GM12872 (cell line): ENCODE data around the gene CKAP4.

Source experiments
- CTCF ChIP-seq: IDR thresholded peaks from 3 replicates; pipeline ENCODE4 v1.5.1; 2011; ENCODE audit warnings: low read depth, mild to moderate bottlenecking, low read length, moderate library complexity; ENCODE audit not compliant: insufficient read depth

Gene CKAP4

DNA sequence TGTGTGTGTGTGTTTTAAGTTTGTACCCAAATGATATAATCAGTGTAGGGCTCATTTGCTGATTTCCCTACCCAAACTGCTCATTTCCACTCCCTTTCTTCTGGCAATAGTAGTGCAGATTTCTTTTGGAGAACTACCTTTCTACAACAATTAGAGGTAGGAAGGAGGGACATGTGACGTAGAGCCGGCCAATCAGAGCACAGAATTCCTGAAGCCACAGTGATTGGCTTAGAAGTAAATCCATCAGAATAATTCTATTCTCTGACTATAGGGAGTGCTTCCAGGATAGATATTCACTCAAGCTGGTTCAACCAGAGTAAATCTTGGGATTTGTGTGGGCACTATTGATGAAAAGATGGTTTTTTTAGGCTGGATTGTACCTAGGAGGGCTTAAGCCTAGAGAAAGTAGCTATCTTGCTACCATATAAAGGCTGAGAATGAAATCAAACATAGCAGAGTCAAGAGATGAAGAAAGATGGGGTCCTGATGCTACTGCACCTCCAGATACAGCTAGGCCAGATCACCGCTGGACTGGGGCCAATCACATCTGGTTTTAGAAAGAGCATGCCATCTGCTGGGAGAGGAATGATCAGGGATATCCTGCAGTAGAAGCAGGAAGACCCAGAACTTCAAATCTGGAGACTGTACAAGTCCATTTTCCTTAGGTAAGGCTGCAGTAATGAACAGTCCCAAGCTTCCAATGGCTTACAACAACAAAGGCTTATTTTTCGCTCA, 55.0 kb downstream of the CKAP4 start:
- TF ChIP-seq CTCF = no peak

DNA sequence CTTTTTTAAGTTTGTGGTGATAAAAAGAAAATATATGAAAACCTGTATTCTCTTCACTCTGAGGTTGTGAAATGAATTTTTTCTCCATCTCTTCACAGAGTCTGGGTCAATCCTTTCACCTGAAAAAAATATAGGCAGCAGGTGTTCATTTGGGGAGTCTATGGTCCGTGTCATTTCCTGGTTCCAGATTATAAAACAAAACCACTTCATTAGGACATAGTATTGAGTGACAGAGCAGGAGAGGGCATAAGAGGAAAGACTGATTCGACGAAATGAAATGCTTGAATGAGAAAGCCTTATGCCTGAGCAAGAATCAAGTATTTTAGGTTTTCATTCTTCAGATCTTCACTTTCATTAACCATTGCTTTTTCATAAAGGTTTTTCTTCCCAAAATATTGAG, 57.2 kb downstream of the CKAP4 start:
- no peak for TF ChIP-seq CTCF

DNA sequence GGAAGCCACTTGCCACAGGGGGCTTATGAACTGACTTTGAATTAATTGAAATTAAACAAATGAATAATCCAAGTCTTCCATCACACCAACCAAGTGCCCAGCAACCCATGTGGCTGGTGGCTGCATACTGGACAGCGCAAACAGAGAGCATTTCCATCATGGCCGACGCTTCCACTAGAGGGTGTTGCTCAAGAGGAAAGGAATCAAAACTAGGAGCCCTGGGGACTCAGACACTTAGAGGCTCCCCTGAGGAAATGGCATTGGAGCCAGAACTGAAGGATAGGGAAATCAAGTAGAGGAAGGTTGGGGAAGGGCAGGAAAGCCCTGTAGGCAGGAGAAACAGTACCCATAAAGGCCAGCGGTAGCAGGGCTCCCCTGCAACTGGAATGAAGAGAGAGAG, 58.5 kb downstream of the CKAP4 start:
- no peak for TF ChIP-seq CTCF

- TF ChIP-seq CTCF = no peak
Observed at GRCh38 chr12:106188256-106188655, 59.6 kb downstream of the CKAP4 start.
